ENCODE measurements around the gene ACAA2. TPM values are rescaled to one million over a fixed set of nuclear protein-coding genes. Genes with fewer than 3 reads are reported as not detected.
"Not testable (repeated sequence)": the region's sequence is repeated elsewhere in the genome, so short reads cannot be mapped to it uniquely, and the experiment has no call there.

The ACAA2 gene
- total RNA-seq, 4 donors from 2014 or later: 47.9 to 63.4 (median 50.0) TPM

- no peak for DNase-seq (ENCODE audit: low spot score in 2 of 2)
- no peaks in the 10 kb centered on the region for H3K36me3 ChIP-seq
- peaks cover 0 to 9% (median 2%) of the 10 kb centered on the region in 4 donors for H3K4me1 ChIP-seq
- H3K27me3 ChIP-seq: no peaks in the 10 kb centered on the region
- WGBS, 2 donors: 81 to 87% methylated on average over 11 to 12 of the region's 12 CpGs
- no peaks in the 10 kb centered on the region for H3K9me3 ChIP-seq
- no peak overlapping the region for H3K27ac ChIP-seq
- TF ChIP-seq POLR2A (IDR thresholded peaks at IDR 0.05) (no peak), EP300 (IDR thresholded peaks at IDR 0.05) (no peak), CTCF (IDR thresholded peaks at IDR 0.05) (no peak)
- H3K4me3 ChIP-seq: no peak overlapping the region
Observed at GRCh38 chr18:49841236-49842217, 28.2 kb upstream of the ACAA2 start.

- Histone ChIP-seq H3K4me1 (no peaks in the 10 kb centered on the region), H3K36me3 (no peaks in the 10 kb centered on the region), H3K27ac (no peak overlapping the region), H3K27me3 (no peaks in the 10 kb centered on the region), H3K9me3 (no peaks in the 10 kb centered on the region), H3K4me3 (no peak overlapping the region)
- no peak for DNase-seq (ENCODE audit: low spot score in 2 of 2)
- 97 to 98% methylated on average over 8 of the region's 8 CpGs for WGBS, 2 donors
- no peak for TF ChIP-seq CTCF (IDR thresholded peaks at IDR 0.05)
- no peak for TF ChIP-seq POLR2A (IDR thresholded peaks at IDR 0.05)
Observed at GRCh38 chr18:49839012-49839411, 25.7 kb upstream of the ACAA2 start.

- no peak overlapping the region for H3K27ac ChIP-seq
Observed at GRCh38 chr18:49838381-49838780, 25.0 kb upstream of the ACAA2 start.

GRCh38 chr18:49837889-49838288, 24.6 kb upstream of the ACAA2 start:
- no peaks in the 10 kb centered on the region for H3K27me3 ChIP-seq
- H3K27ac ChIP-seq: no peak overlapping the region
- H3K36me3 ChIP-seq: no peaks in the 10 kb centered on the region
- no peak overlapping the region for H3K4me3 ChIP-seq
- TF ChIP-seq EP300 (IDR thresholded peaks at IDR 0.05) (no peak), CTCF (IDR thresholded peaks at IDR 0.05) (no peak), POLR2A (IDR thresholded peaks at IDR 0.05) (no peak)
- no peaks in the 10 kb centered on the region for H3K4me1 ChIP-seq
- WGBS, 2 donors: 82 to 94% methylated on average over 5 of the region's 5 CpGs
- H3K9me3 ChIP-seq: no peaks in the 10 kb centered on the region
- no peak for DNase-seq (ENCODE audit: low spot score in 2 of 2)

More at GRCh38 chr18:49838381-49838780, 25.0 kb upstream of the ACAA2 start:
- H3K36me3 ChIP-seq: no peaks in the 10 kb centered on the region
- no peak for TF ChIP-seq POLR2A (IDR thresholded peaks at IDR 0.05)
- TF ChIP-seq EP300 (IDR thresholded peaks at IDR 0.05): no peak
- no peak for TF ChIP-seq CTCF (IDR thresholded peaks at IDR 0.05)
- H3K27me3 ChIP-seq: no peaks in the 10 kb centered on the region
- H3K4me3 ChIP-seq: no peak overlapping the region
- H3K9me3 ChIP-seq: no peaks in the 10 kb centered on the region
- 96 to 97% methylated on average over 4 of the region's 4 CpGs for WGBS, 2 donors
- H3K4me1 ChIP-seq: no peaks in the 10 kb centered on the region
- no peak for DNase-seq (ENCODE audit: low spot score in 2 of 2)

GRCh38 chr18:49837316-49837835, 24.0 kb upstream of the ACAA2 start:
- not testable (repeated sequence) for H3K9me3 ChIP-seq, H3K27me3 ChIP-seq, H3K27ac ChIP-seq, H3K4me1 ChIP-seq, H3K4me3 ChIP-seq, H3K36me3 ChIP-seq
- DNase-seq (ENCODE audit: low spot score in 2 of 2): peak in 1 of 2 donors; percentile 2
- WGBS, 2 donors: 96% methylated on average over 9 of the region's 9 CpGs
